IMR-90 (cell line): ENCODE measurements around the gene CGGBP1. TPM values are rescaled to one million over a fixed set of nuclear protein-coding genes. Genes with fewer than 3 reads are reported as not detected.

ENCODE experiments used
- ATAC-seq: fragments of 200-7000 bp; cut with Tn5 transposase; 2 replicates; pipeline ENCODE4 v1.9.1; 2020; ENCODE audit warnings: low read depth, mild to moderate bottlenecking, moderate library complexity
- BruUV-seq: library from RNA; stranded (reverse); fragments of 400-500 nt; replicated peaks from 2 replicates; lab custom pipeline; 2021; lab: Mats Ljungman, UMichigan
- CTCF ChIA-PET: fragments of 300-600 bp; formaldehyde crosslinking; extraction: SDS; loops from one replicate; lab custom pipeline; 2021; ENCODE audit warnings: antibody characterized with exemption; lab: Yijun Ruan, JAX
- POLR2A ChIA-PET: fragments of 300-600 bp; sonication (Branson Sonifier 250); formaldehyde crosslinking; loops from one replicate; lab custom pipeline; 2022; ENCODE audit warnings: antibody characterized with exemption; ENCODE audit not compliant: unreplicated experiment; lab: Charles Lee
- DNase-seq: peaks from one replicate; pipeline ENCODE4 v3.0.0; 2013
- H2AFZ ChIP-seq: replicated peaks from 2 replicates; pipeline ENCODE3; 2013; ENCODE audit warnings: low read length, mild to moderate bottlenecking; ENCODE audit not compliant: poor library complexity
- H2AK5ac ChIP-seq: 2 replicates; pipeline ENCODE4 v1.6.1; 2013; ENCODE audit warnings: low read depth, low read length, inconsistent platforms
- H2AK9ac ChIP-seq: replicated peaks from 2 replicates; pipeline ENCODE3; 2013; ENCODE audit warnings: mild to moderate bottlenecking, low read depth, low read length, moderate library complexity; ENCODE audit not compliant: poor library complexity
- H2BK120ac ChIP-seq: 2 replicates; pipeline ENCODE4 v1.6.1; 2013; ENCODE audit warnings: low read depth, low read length, inconsistent platforms
- H2BK15ac ChIP-seq: 3 replicates; pipeline ENCODE4 v1.6.1; 2013; ENCODE audit warnings: low read depth, low read length, inconsistent platforms
- H2BK20ac ChIP-seq: 2 replicates; pipeline ENCODE4 v1.6.1; 2013; ENCODE audit warnings: low read depth, mild to moderate bottlenecking, inconsistent platforms, low read length, moderate library complexity
- H2BK5ac ChIP-seq: 2 replicates; pipeline ENCODE4 v1.6.1; 2013; ENCODE audit warnings: mild to moderate bottlenecking, low read depth, low read length, inconsistent platforms; ENCODE audit not compliant: poor library complexity, severe bottlenecking
- H3K14ac ChIP-seq: replicated peaks from 2 replicates; pipeline ENCODE4 v1.6.1; 2013; ENCODE audit warnings: low read depth, low read length, inconsistent platforms
- H3K18ac ChIP-seq: 2 replicates; pipeline ENCODE4 v1.6.1; 2013; ENCODE audit warnings: low read depth, low read length, control low read depth
- H3K23ac ChIP-seq: 2 replicates; pipeline ENCODE4 v1.6.1; 2013; ENCODE audit warnings: low read depth, low read length, inconsistent platforms
- H3K27ac ChIP-seq: 2 replicates; pipeline ENCODE4 v1.5.1; 2013; ENCODE audit warnings: mild to moderate bottlenecking, control low read depth, low read length; ENCODE audit not compliant: insufficient read depth
- H3K27me3 ChIP-seq: 2 replicates; pipeline ENCODE4 v1.6.1; 2013; ENCODE audit warnings: low read length; ENCODE audit not compliant: control insufficient read depth, insufficient read depth
- H3K36me3 ChIP-seq: 2 replicates; pipeline ENCODE4 v1.6.1; 2013; ENCODE audit warnings: low read length, mixed read lengths; ENCODE audit not compliant: control insufficient read depth, insufficient read depth
- H3K4ac ChIP-seq: 2 replicates; pipeline ENCODE4 v1.6.1; 2013; ENCODE audit warnings: low read depth, low read length, inconsistent platforms
- H3K4me1 ChIP-seq: 2 replicates; pipeline ENCODE4 v1.6.1; 2013; ENCODE audit warnings: low read length, mixed read lengths; ENCODE audit not compliant: control insufficient read depth, insufficient read depth
- H3K4me2 ChIP-seq: 2 replicates; pipeline ENCODE4 v1.6.1; 2013; ENCODE audit warnings: low read depth, mild to moderate bottlenecking, control low read depth, low read length, moderate library complexity
- H3K4me3 ChIP-seq: 2 replicates; pipeline ENCODE4 v1.5.1; 2013; ENCODE audit warnings: low read depth, mild to moderate bottlenecking, control low read depth, low read length, moderate library complexity; ENCODE audit not compliant: insufficient read depth
- H3K56ac ChIP-seq: 2 replicates; pipeline ENCODE4 v1.6.1; 2013; ENCODE audit warnings: low read length, inconsistent platforms; ENCODE audit not compliant: insufficient read depth; ENCODE audit errors: extremely low read depth
- H3K79me1 ChIP-seq, 2 experiments: 2 replicates each; pipeline ENCODE4 v1.6.1; 2013; ENCODE audit warnings: low read length in 2 of 2, inconsistent platforms in 1 of 2, low read depth in 1 of 2
- H3K9ac ChIP-seq: 2 replicates; pipeline ENCODE4 v1.6.1; 2013; ENCODE audit warnings: low read depth, low read length, control low read depth
- H3K9me1 ChIP-seq: 2 replicates; pipeline ENCODE4 v1.6.1; 2013; ENCODE audit warnings: low read length, inconsistent platforms; ENCODE audit not compliant: insufficient read depth
- H3K9me3 ChIP-seq: 2 replicates; pipeline ENCODE4 v1.6.1; 2013; ENCODE audit warnings: low read length; ENCODE audit not compliant: control insufficient read depth, insufficient read depth
- H4K20me1 ChIP-seq: 2 replicates; pipeline ENCODE4 v1.6.1; 2013; ENCODE audit warnings: low read length, inconsistent platforms; ENCODE audit not compliant: insufficient read depth
- H4K5ac ChIP-seq: 2 replicates; pipeline ENCODE4 v1.6.1; 2013; ENCODE audit warnings: mild to moderate bottlenecking, low read depth, low read length, control low read depth
- H4K8ac ChIP-seq, 2 experiments: 2 replicates each; pipeline ENCODE4 v1.6.1; 2013; ENCODE audit warnings: low read depth in 2 of 2, low read length in 2 of 2, control low read depth in 1 of 2, inconsistent platforms in 1 of 2
- H4K91ac ChIP-seq: 2 replicates; pipeline ENCODE4 v1.6.1; 2013; ENCODE audit warnings: low read depth, low read length, inconsistent platforms; ENCODE audit not compliant: insufficient read depth
- BHLHE40 ChIP-seq: fragments of 150-350 bp; IDR thresholded peaks from 2 replicates; pipeline ENCODE4 v1.6.1; 2016; ENCODE audit warnings: mild to moderate bottlenecking, low read depth, low read length
- CEBPB ChIP-seq: IDR thresholded peaks from 2 replicates; pipeline ENCODE4 v1.6.1; 2012; ENCODE audit warnings: low read depth, low read length, improper control_type of control experiment
- CHD1 ChIP-seq: IDR thresholded peaks from 2 replicates; pipeline ENCODE4 v1.6.1; 2012; ENCODE audit warnings: low read depth, low read length, improper control_type of control experiment
- ELK1 ChIP-seq: fragments of 150-350 bp; IDR thresholded peaks from 2 replicates; pipeline ENCODE4 v1.6.1; 2016; ENCODE audit warnings: low read depth, mild to moderate bottlenecking, low read length, moderate library complexity, borderline replicate concordance
- FOS ChIP-seq: fragments of 150-350 bp; IDR thresholded peaks from 2 replicates; pipeline ENCODE4 v1.6.1; 2016; ENCODE audit warnings: low read depth, low read length
- MAFK ChIP-seq: IDR thresholded peaks from 2 replicates; pipeline ENCODE4 v1.6.1; 2012; ENCODE audit warnings: low read depth, low read length, improper control_type of control experiment
- MAZ ChIP-seq: IDR thresholded peaks from 2 replicates; pipeline ENCODE4 v1.6.1; 2012; ENCODE audit warnings: low read depth, mild to moderate bottlenecking, low read length, improper control_type of control experiment, moderate library complexity, borderline replicate concordance
- MXI1 ChIP-seq: IDR thresholded peaks from 2 replicates; pipeline ENCODE4 v1.6.1; 2012; ENCODE audit warnings: low read depth, mild to moderate bottlenecking, low read length, moderate library complexity, borderline replicate concordance
- NFE2L2 ChIP-seq: fragments of 150-350 bp; IDR thresholded peaks from 2 replicates; pipeline ENCODE4 v1.6.1; 2016; ENCODE audit warnings: low read depth, mild to moderate bottlenecking, low read length
- POLR2A ChIP-seq: IDR thresholded peaks from 2 replicates; pipeline ENCODE4 v1.6.1; 2012; ENCODE audit warnings: mild to moderate bottlenecking, low read depth, low read length
- RAD21 ChIP-seq: IDR thresholded peaks from 2 replicates; pipeline ENCODE4 v1.6.1; 2012; ENCODE audit warnings: low read length, improper control_type of control experiment
- RCOR1 ChIP-seq: IDR thresholded peaks from 2 replicates; pipeline ENCODE4 v1.6.1; 2012; ENCODE audit warnings: mild to moderate bottlenecking, low read length, improper control_type of control experiment; ENCODE audit not compliant: insufficient replicate concordance
- RFX5 ChIP-seq: IDR thresholded peaks from 2 replicates; pipeline ENCODE4 v1.8.0; 2012; ENCODE audit warnings: low read depth, mild to moderate bottlenecking, low read length, moderate library complexity
- SMC3 ChIP-seq: fragments of 150-350 bp; IDR thresholded peaks from 2 replicates; pipeline ENCODE4 v1.6.1; 2016; ENCODE audit warnings: low read depth, mild to moderate bottlenecking, antibody characterized with exemption, low read length, moderate library complexity
- USF2 ChIP-seq: fragments of 150-350 bp; IDR thresholded peaks from 2 replicates; pipeline ENCODE4 v1.6.1; 2017; ENCODE audit warnings: mild to moderate bottlenecking, antibody characterized with exemption, low read length, low read depth
- WGBS, 2 experiments: methylation state at CpG; one replicate each; pipeline versions ENCODE4 v1.1.5 to v1.1.7; 2013; ENCODE audit warnings: missing lambda C conversion rate in 2 of 2; ENCODE audit not compliant: insufficient read length in 1 of 2; ENCODE audit errors: extremely low coverage in 2 of 2; 5-methylcytosine and 5-hydroxymethylcytosine counted together
- dilution Hi-C: fragments of 300-500 bp; cut with HindIII; formaldehyde crosslinking; loops from one replicate; pipeline ENCODE4 v1.14.3; 2018; ENCODE audit warnings: low sequenced_read_pairs; ENCODE audit not compliant: unreplicated experiment
- in situ Hi-C: fragments of 300-500 bp; cut with MboI; formaldehyde crosslinking; loops from 3 replicates; pipeline ENCODE4 v1.14.3; 2019; ENCODE audit warnings: low sequenced_read_pairs, inconsistent platforms, mixed read lengths
- intact Hi-C: fragments of 100-400 bp; cut with micrococcal nuclease; formaldehyde crosslinking; loops from 2 replicates; pipeline ENCODE4 v1.10.0; 2022
- polyA plus RNA-seq, 3 experiments: library from polyadenylated mRNA; depleted of rRNA; stranded (reverse); fragments of >200 nt; gene quantifications; 2 replicates each; pipeline ENCODE4 v1.2.3, GENCODE V29; 2012; ENCODE audit warnings: low replicate concordance in 1 of 3
- total RNA-seq: library from RNA; depleted of rRNA; stranded (reverse); fragments of >200 nt; gene quantifications from 2 replicates; pipeline ENCODE4 v1.2.3, GENCODE V29; 2012
- TF ChIP-seq, protein P1 (sequence below): conservative IDR thresholded peaks from 2 replicates; pipeline ENCODE4 v1.5.1; 2012; ENCODE audit warnings: mild to moderate bottlenecking, low read depth, low read length, improper control_type of control experiment

Gene CGGBP1
- total and polyA plus RNA-seq, 2 of the 4 experiments (the other 2 are of a cell fraction) = 42.1 to 47.7 TPM

GRCh38 chr3:88013592-88013991, 45.2 kb downstream of the CGGBP1 start:
- no peaks in the 10 kb centered on the region for H3K36me3 ChIP-seq
- no peak overlapping the region for H2AK9ac ChIP-seq
- H2AK5ac ChIP-seq = no peak overlapping the region
- in situ Hi-C loops (loop anchor here (10.0 kb wide), 1 partner anchor 709 kb away; no protein-coding TSS in a partner anchor), intact Hi-C loops (no loop called here), dilution Hi-C loops (no loop called here)
- no peaks in the 10 kb centered on the region for H3K79me1 ChIP-seq
- no TSS peak for BruUV-seq
- H4K8ac ChIP-seq = no peak overlapping the region
- no peak for TF ChIP-seq RAD21
- no peak for TF ChIP-seq MAZ
- no peak for TF ChIP-seq USF2
- no peak for TF ChIP-seq BHLHE40
- no peak for TF ChIP-seq POLR2A
- TF ChIP-seq FOS = no peak
- TF ChIP-seq, protein P1, sequence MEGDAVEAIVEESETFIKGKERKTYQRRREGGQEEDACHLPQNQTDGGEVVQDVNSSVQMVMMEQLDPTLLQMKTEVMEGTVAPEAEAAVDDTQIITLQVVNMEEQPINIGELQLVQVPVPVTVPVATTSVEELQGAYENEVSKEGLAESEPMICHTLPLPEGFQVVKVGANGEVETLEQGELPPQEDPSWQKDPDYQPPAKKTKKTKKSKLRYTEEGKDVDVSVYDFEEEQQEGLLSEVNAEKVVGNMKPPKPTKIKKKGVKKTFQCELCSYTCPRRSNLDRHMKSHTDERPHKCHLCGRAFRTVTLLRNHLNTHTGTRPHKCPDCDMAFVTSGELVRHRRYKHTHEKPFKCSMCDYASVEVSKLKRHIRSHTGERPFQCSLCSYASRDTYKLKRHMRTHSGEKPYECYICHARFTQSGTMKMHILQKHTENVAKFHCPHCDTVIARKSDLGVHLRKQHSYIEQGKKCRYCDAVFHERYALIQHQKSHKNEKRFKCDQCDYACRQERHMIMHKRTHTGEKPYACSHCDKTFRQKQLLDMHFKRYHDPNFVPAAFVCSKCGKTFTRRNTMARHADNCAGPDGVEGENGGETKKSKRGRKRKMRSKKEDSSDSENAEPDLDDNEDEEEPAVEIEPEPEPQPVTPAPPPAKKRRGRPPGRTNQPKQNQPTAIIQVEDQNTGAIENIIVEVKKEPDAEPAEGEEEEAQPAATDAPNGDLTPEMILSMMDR = no peak
- TF ChIP-seq RFX5 = no peak
- TF ChIP-seq RCOR1 = no peak
- TF ChIP-seq CHD1 = no peak
- TF ChIP-seq MXI1 = no peak
- TF ChIP-seq MAFK = no peak
- no peak for TF ChIP-seq ELK1
- no peak for TF ChIP-seq NFE2L2
- TF ChIP-seq CEBPB = no peak
- TF ChIP-seq SMC3 = no peak
- H2BK20ac ChIP-seq = no peak overlapping the region
- H3K18ac ChIP-seq = no peak overlapping the region
- no peak overlapping the region for H3K9ac ChIP-seq
- H3K4me1 ChIP-seq = no peaks in the 10 kb centered on the region
- H2AFZ ChIP-seq = no peak overlapping the region
- ChIA-PET CTCF (interaction anchor here (1.1 to 1.9 kb wide), 2 partner anchors 9 to 11 kb away, joined by 3 to 4 read pairs; no protein-coding TSS in a partner anchor), POLR2A (no interaction called here)
- H3K56ac ChIP-seq = no peak overlapping the region
- H4K91ac ChIP-seq = no peak overlapping the region
- no peak for ATAC-seq
- no peak overlapping the region for H3K4me2 ChIP-seq
- H3K9me1 ChIP-seq = no peaks in the 10 kb centered on the region
- WGBS, 2 experiments = no CpG with 5 or more reads among the region's 2 CpGs
- H2BK5ac ChIP-seq = no peak overlapping the region
- H3K9me3 ChIP-seq = no peaks in the 10 kb centered on the region
- no peaks in the 10 kb centered on the region; the same call in 1 of the 2 replicates for H3K27me3 ChIP-seq
- no peak overlapping the region for H3K4ac ChIP-seq
- H3K4me3 ChIP-seq = no peak overlapping the region
- no peak overlapping the region for H3K27ac ChIP-seq
- DNase-seq = no peak
- no peaks in the 10 kb centered on the region for H4K20me1 ChIP-seq
- H2BK15ac ChIP-seq = no peak overlapping the region
- no peak overlapping the region for H3K23ac ChIP-seq
- H2BK120ac ChIP-seq = no peak overlapping the region
- H4K5ac ChIP-seq = no peak overlapping the region
- no peak overlapping the region for H3K14ac ChIP-seq
